HG03469 (cell line): ENCODE measurements around the gene LRBA.

ENCODE experiments used
- ATAC-seq: cut with Tn5 transposase; IDR thresholded peaks from one replicate; pipeline ENCODE4 v1.9.1; 2021; ENCODE audit warnings: mild to moderate bottlenecking, moderate library complexity, moderate number of reproducible peaks; ENCODE audit not compliant: unreplicated experiment

Gene LRBA

GRCh38 chr4:150890246-150890645, 124.8 kb downstream of the LRBA start:
- ATAC-seq: no peak

DNA sequence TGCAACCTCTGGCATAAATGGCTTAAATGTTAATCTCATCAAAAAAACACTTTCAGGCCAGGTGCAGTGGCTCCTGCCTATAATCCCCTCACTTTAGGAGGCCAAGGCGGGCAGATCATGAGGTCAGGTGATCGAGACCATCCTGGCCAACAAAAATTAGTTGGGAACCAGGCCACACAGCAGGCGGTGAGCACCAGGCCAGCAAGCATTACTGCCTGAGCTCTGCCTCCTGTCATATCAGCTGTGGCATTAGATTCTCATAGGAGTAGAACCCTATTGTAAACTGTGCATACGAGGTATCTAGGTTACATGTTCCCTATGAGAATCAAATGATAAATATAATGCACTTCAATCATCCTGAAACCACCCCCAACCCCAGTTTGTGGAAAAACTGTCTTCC, 125.8 kb downstream of the LRBA start:
- no peak for ATAC-seq

GRCh38 chr4:150888625-150889024, 126.5 kb downstream of the LRBA start:
- no peak for ATAC-seq

GRCh38 chr4:150888217-150888616, 126.9 kb downstream of the LRBA start:
- no peak for ATAC-seq

GRCh38 chr4:150886597-150886996, 128.5 kb downstream of the LRBA start:
- no peak for ATAC-seq

DNA sequence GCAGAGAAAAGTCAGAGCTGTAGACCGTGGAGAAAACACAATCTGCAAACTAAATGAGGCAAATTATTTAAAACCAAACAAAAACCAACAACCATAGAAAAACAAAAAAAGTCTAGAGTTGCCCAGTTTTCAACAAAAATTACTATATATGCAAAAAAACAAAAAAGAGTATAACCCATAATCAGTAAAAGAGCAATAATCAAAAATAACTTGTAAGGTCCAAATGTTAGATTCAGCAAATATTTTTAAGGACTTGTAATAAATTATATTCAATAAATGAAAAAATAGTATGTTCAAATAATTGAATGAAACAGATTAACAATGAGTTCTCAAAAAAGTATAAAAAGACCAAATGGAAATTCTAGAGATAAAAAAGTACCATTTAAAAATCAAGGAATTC, 130.5 kb downstream of the LRBA start:
- ATAC-seq: no peak

DNA sequence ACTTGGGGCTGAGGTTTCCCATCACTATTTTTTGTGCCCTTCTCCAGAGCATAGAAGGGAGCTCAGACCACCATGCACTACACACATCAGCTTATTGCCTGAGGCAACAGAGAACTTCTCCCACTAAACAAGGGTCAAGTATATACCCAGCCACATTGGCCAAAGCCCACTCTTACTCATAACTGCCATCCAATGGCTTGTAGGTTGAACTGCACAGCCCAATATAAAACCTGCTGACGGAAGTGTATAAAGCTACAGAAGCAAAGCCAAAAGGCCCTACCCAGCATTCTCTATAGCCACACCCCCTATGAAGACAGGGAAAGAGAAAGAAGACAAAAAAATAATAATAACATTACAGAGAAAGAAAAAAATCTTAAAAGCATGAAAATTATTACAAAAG, 139.7 kb downstream of the LRBA start:
- no peak for ATAC-seq

DNA sequence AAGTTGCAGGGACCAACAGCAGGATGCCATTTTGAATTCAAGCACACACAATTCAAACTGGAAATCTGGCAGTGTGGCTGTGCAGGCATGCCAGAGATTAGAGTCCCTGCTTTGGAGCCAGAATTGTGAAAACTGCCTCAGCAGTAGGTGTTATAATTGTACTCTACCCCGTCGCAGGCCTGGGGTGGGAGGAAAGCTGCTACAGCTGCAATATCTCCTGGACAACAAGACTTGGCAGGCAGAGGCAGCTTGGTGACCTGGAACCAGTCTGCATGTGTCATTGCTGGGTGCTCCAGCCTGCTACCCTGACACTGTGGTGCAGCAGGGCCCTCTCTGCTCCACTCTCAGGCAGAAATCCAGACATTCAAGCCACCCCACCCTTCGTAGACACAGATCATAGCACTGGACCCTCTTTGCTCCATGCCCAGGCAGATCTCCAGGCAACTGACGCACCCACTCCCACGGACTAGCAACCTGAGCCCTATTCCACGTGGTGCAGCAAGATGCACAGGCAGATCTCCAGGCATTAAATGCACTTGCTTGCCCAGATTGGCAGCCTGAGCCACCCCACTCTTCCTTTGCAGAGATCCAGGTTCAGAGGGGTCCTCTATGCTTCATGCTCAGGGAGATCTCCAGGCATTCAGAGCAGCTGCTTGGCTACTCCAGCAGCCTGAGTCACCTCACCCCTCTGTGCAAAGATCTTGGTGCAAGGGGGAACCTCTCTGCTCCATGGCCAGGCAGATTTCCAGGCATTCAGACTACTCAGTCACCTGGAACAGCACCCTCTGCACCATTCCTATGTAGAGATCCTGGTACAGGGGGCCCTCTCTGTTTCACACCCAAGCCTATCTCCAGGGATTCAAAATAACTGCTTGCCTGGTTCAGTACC, 140.5 kb downstream of the LRBA start:
- no peak for ATAC-seq

- ATAC-seq: peak; percentile 75
These were observed 147.9 kb downstream of the LRBA start for GRCh38 chr4:150867148-150867547.

DNA sequence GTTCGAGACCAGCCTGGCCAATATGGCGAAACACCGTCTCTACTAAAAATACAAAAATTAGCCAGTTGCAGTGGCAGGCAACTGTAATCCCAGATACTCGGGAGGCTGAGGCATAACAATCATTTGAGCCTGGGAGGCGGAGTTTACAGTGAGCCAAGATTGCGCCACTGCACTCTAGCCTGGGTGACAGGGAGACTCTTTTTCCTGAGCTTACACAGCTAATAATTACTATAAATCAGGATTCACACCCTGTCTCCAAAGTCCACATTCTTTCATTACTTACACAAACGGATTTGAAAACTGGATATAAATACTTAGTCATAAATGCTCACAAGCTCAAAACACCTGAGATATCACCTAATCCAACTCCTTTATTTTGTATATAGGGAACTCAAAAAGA, 151.6 kb downstream of the LRBA start:
- ATAC-seq: no peak

GRCh38 chr4:150862829-150863228, 152.3 kb downstream of the LRBA start:
- ATAC-seq: no peak

GRCh38 chr4:150859453-150859852, 155.6 kb downstream of the LRBA start:
- ATAC-seq: no peak

DNA sequence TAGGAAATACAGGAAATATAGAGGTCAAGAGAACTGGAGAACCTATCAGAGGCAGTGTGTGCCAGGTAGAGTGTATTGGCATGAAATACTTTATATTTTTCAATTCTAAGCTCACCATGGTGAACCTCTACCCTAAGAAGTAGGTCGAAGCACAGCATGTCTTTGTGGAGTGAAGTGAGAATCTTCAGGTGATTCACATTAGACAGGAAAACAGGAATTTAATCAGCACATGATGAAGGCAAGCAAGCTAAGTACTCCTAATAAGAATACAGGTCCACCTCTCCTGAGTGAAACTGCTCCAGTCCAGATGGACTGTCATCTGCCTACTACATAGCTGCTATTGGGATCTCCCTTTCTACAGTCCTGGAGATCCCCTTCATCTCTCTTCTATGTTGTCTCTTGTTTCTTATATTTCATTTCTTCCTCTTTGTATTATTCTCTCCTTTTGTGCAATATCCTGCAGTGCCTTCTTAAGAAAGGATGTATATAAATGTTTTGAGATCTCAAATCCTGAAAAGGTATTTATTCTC, 159.0 kb downstream of the LRBA start:
- no peak for ATAC-seq

DNA sequence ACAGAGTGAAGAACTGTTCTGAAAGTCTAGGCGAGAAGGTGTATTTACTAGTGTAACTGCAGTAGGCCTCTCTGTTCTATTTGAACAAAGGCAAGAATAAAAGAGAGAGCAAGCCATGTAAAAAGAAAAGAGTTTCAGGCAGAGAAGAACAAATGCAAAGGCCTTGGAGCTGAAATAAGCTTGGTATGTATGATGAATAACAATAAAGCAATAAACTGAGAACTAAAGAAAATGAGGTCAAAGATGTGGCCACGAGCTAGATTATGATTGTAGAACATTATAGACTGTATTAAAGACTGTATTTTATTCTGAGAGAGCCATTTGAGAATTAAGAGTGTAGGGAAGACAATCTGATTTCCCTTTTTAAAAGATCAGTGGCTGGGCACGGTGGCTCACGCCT, 160.5 kb downstream of the LRBA start:
- ATAC-seq: no peak

DNA sequence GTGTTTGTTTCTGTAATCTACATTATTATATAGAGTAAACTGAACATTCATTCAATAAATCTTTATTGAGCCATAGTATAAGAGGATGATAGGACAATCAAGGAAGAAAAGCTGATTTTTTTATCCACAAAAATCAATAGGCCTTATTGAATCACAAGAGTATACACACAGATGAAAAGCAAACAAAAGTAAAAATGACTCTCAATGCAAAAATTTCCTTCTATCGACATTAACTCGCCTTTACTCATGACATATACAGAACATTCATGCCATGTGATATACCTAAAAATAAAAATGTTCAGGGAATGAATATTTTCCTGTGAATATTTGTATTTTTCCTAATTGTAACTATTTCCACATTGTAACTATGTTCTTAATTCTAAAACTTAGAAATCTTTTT, 161.2 kb downstream of the LRBA start:
- no peak for ATAC-seq

GRCh38 chr4:150852216-150852615, 162.9 kb downstream of the LRBA start:
- no peak for ATAC-seq

- ATAC-seq: no peak
These were observed 166.1 kb downstream of the LRBA start for GRCh38 chr4:150849016-150849415.

DNA sequence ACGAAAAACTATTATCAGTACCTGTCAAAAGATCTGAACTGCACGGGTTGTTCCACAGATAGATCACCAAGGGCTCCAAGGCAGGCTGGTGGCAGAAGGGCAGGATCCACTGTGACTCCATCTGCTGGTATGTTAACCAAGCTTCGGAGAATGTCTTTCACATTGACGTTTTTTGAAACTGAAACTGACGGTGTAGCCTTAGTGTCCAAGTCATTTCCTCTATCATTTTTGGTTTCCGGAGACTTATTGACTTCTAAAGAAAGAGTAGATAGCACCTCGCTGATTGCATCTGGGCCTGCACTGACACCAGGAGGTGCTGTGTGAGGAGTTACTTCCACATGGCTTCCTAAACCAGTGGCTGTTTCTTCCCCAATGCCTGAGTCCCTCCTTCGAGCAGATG, 186.9 kb downstream of the LRBA start:
- peak; percentile 95 for ATAC-seq

GRCh38 chr4:150827226-150827625, 187.9 kb downstream of the LRBA start:
- no peak for ATAC-seq

GRCh38 chr4:150826306-150826705, 188.8 kb downstream of the LRBA start:
- ATAC-seq: no peak

DNA sequence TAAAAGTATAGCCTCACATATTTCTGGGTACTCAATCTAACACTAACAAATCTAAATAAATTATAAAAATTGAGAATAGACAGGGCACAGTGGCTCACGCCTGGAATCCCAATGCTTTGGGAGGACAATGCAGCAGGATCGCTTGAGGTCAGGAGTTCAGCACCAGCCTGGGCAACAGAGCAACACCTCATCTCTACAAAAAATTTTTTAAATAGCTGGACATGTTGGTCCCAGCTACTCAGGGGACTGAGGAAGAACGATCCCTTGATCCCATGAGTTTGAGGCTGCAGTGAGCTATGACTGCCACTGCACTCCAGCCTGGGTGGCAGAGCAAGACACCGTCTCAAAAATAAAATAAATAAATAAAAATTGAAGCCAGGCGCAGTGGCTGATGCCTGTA, 192.7 kb downstream of the LRBA start:
- no peak for ATAC-seq

GRCh38 chr4:150821641-150822040, 193.4 kb downstream of the LRBA start:
- ATAC-seq: no peak

GRCh38 chr4:150820409-150820808, 194.7 kb downstream of the LRBA start:
- no peak for ATAC-seq
